RWPE2 (cell line): ENCODE measurements around the gene SYCP1.
"Not testable (repeated sequence)": the region's sequence is repeated elsewhere in the genome, so short reads cannot be mapped to it uniquely, and the experiment has no call there.

Experiments used
- ATAC-seq: fragments of 200-7000 bp; cut with Tn5 transposase; 3 replicates; pipeline ENCODE4 v1.9.1; 2021; ENCODE audit warnings: low read depth
- DNase-seq: peaks from one replicate; pipeline ENCODE4 v3.0.0-alpha.2; 2020; ENCODE audit warnings: low spot score
- H3K27ac ChIP-seq: fragments of 450-650 bp; 2 replicates; pipeline ENCODE4 v1.5.1; 2017; ENCODE audit warnings: mild to moderate bottlenecking; ENCODE audit not compliant: poor library complexity, severe bottlenecking
- H3K27me3 ChIP-seq: fragments of 250-450 bp; sonication (Bioruptor Pico); 2 replicates; pipeline ENCODE4 v1.5.1; 2021; ENCODE audit warnings: mild to moderate bottlenecking, moderate library complexity; ENCODE audit not compliant: insufficient read depth, poor library complexity, severe bottlenecking
- H3K36me3 ChIP-seq: fragments of 250-450 bp; sonication (Bioruptor Pico); 2 replicates; pipeline ENCODE4 v1.5.1; 2020; ENCODE audit warnings: low read depth, mild to moderate bottlenecking, moderate library complexity
- H3K4me1 ChIP-seq: fragments of 250-450 bp; sonication (Bioruptor Pico); 2 replicates; pipeline ENCODE4 v1.5.1; 2021; ENCODE audit warnings: mild to moderate bottlenecking, moderate library complexity; ENCODE audit not compliant: insufficient read depth, poor library complexity, severe bottlenecking
- H3K4me3 ChIP-seq: fragments of 250-450 bp; sonication (Bioruptor Pico); 2 replicates; pipeline ENCODE4 v1.5.1; 2021; ENCODE audit warnings: mild to moderate bottlenecking, moderate library complexity; ENCODE audit not compliant: severe bottlenecking
- H3K9me3 ChIP-seq: fragments of 250-450 bp; sonication (Bioruptor Pico); 2 replicates; pipeline ENCODE4 v1.5.1; 2021; ENCODE audit warnings: mild to moderate bottlenecking, moderate library complexity; ENCODE audit not compliant: severe bottlenecking
- CTCF ChIP-seq: fragments of 450-650 bp; IDR thresholded peaks from one replicate; pipeline ENCODE4 v1.5.1; 2017; ENCODE audit warnings: mild to moderate bottlenecking, moderate library complexity; ENCODE audit not compliant: poor library complexity, severe bottlenecking

SYCP1 gene

GRCh38 chr1:114854693-114855320 is at the start of gene SYCP1:
TSS of gene SYCP1 (plus strand) at chr1:114854863. CDS start at chr1:114855465, 602 bp downstream.
- Histone ChIP-seq H3K9me3 (peaks cover 2% of the 10 kb centered on the region), H3K4me1 (no peaks in the 10 kb centered on the region), H3K27ac (no peak within 1 kb of the TSS), H3K27me3 (peaks cover 46% of the 10 kb centered on the region), H3K4me3 (no peak within 1 kb of the TSS), H3K36me3 (no peaks in the 10 kb centered on the region)
- ATAC-seq (no peak), DNase-seq (no peak)
- TF ChIP-seq CTCF, result no peak

- Histone ChIP-seq H3K36me3 (no peaks in the 10 kb centered on the region), H3K4me3 (no peak overlapping the region), H3K9me3 (no peaks in the 10 kb centered on the region), H3K27ac (no peak overlapping the region), H3K4me1 (no peaks in the 10 kb centered on the region), H3K27me3 (no peaks in the 10 kb centered on the region)
- no peak for TF ChIP-seq CTCF
- no peak for ATAC-seq
- no peak for DNase-seq
These were observed 34.8 kb upstream of the SYCP1 start for GRCh38 chr1:114819869-114820268.

GRCh38 chr1:114820392-114820791 is 34.3 kb upstream of the SYCP1 start:
- no peaks in the 10 kb centered on the region for H3K4me1 ChIP-seq
- ATAC-seq, result no peak

GRCh38 chr1:114821978-114822377 is 32.7 kb upstream of the SYCP1 start:
- Histone ChIP-seq H3K4me3 (no peak overlapping the region), H3K27ac (no peak overlapping the region), H3K27me3 (no peaks in the 10 kb centered on the region), H3K9me3 (no peaks in the 10 kb centered on the region), H3K36me3 (no peaks in the 10 kb centered on the region), H3K4me1 (no peaks in the 10 kb centered on the region)
- no peak for DNase-seq
- ATAC-seq, result no peak
- TF ChIP-seq CTCF, result no peak

More at GRCh38 chr1:114820392-114820791, 34.3 kb upstream of the SYCP1 start:
- Histone ChIP-seq H3K36me3 (no peaks in the 10 kb centered on the region), H3K27me3 (no peaks in the 10 kb centered on the region), H3K27ac (no peak overlapping the region), H3K4me3 (no peak overlapping the region), H3K9me3 (no peaks in the 10 kb centered on the region)
- no peak for TF ChIP-seq CTCF
- DNase-seq, result no peak

GRCh38 chr1:114828251-114828650 is 26.4 kb upstream of the SYCP1 start:
- no peaks in the 10 kb centered on the region for H3K27me3 ChIP-seq
- no peak overlapping the region for H3K27ac ChIP-seq
- TF ChIP-seq CTCF, result no peak
- H3K9me3 ChIP-seq, result no peaks in the 10 kb centered on the region
- ATAC-seq (no peak; the same call in 2 of the 3 replicates), DNase-seq (no peak)
- no peaks in the 10 kb centered on the region for H3K36me3 ChIP-seq
- H3K4me1 ChIP-seq, result no peaks in the 10 kb centered on the region
- H3K4me3 ChIP-seq, result no peak overlapping the region

GRCh38 chr1:114830075-114830474 is 24.6 kb upstream of the SYCP1 start:
- not testable (repeated sequence) for H3K27me3 ChIP-seq, H3K9me3 ChIP-seq, H3K4me1 ChIP-seq, DNase-seq, H3K36me3 ChIP-seq, H3K27ac ChIP-seq, ATAC-seq, H3K4me3 ChIP-seq
